CD4-positive, alpha-beta memory T cell (primary cell): Measurements from ENCODE around the gene ANKRD13C. TPM values are rescaled to one million over a fixed set of nuclear protein-coding genes. Genes with fewer than 3 reads are reported as not detected.
A peak's percentile ranks its signal among the peaks of the same experiment; 100 is the strongest.

Source experiments
- CTCF ChIA-PET: fragments of 350-600 bp; sonication (Branson Sonifier 250); formaldehyde crosslinking; loops from one replicate; lab custom pipeline; 2021; ENCODE audit warnings: inconsistent platforms; ENCODE audit not compliant: partially characterized antibody; lab: Charles Lee
- POLR2A ChIA-PET: fragments of 350-600 bp; sonication (Branson Sonifier 250); formaldehyde crosslinking; loops from one replicate; lab custom pipeline; 2021; ENCODE audit not compliant: partially characterized antibody; lab: Charles Lee
- DNase-seq, 5 donors: peaks; one replicate each; pipeline versions ENCODE4 v3.0.0 to v3.0.0-alpha.2; 2020 to 2022; ENCODE audit warnings: mixed read lengths in 1 of 5
- H3K27ac ChIP-seq: one replicate; pipeline ENCODE4 v1.7.0; 2013; ENCODE audit warnings: low read depth, low read length
- H3K27me3 ChIP-seq: 2 replicates; pipeline ENCODE4 v1.7.0; 2013; ENCODE audit warnings: mild to moderate bottlenecking, low read length, moderate library complexity; ENCODE audit not compliant: insufficient read depth
- H3K36me3 ChIP-seq: 2 replicates; pipeline ENCODE4 v1.7.0; 2013; ENCODE audit warnings: mild to moderate bottlenecking, low read length, moderate library complexity; ENCODE audit not compliant: insufficient read depth
- H3K4me1 ChIP-seq: 2 replicates; pipeline ENCODE4 v1.7.0; 2013; ENCODE audit warnings: mild to moderate bottlenecking, low read length, moderate library complexity; ENCODE audit not compliant: insufficient read depth
- H3K4me3 ChIP-seq, 2 donors: one replicate each; pipeline ENCODE4 v1.7.0; 2013; ENCODE audit warnings: low read length in 2 of 2, mild to moderate bottlenecking in 1 of 2
- H3K9me3 ChIP-seq, 2 donors: one replicate each; pipeline ENCODE4 v1.7.0; 2013; ENCODE audit warnings: low read length in 2 of 2, control low read depth in 1 of 2; ENCODE audit not compliant: control insufficient read depth in 1 of 2
- H3K27ac Mint-ChIP-seq, 7 donors: one replicate each; pipeline ENCODE4 v1.8.0; 2020 to 2021; ENCODE audit warnings: mixed read lengths in 7 of 7, mild to moderate bottlenecking in 6 of 7, inconsistent platforms in 3 of 7, moderate library complexity in 3 of 7
- H3K27me3 Mint-ChIP-seq, 2 donors: one replicate each; pipeline ENCODE4 v1.8.0; 2020 to 2021; ENCODE audit warnings: mixed read lengths in 2 of 2
- H3K36me3 Mint-ChIP-seq, 2 donors: one replicate each; pipeline ENCODE4 v1.8.0; 2020 to 2021; ENCODE audit warnings: mixed read lengths in 2 of 2, inconsistent platforms in 1 of 2, mild to moderate bottlenecking in 1 of 2
- H3K4me1 Mint-ChIP-seq, 4 donors: one replicate each; pipeline ENCODE4 v1.8.0; 2020 to 2021; ENCODE audit warnings: mixed read lengths in 4 of 4, mild to moderate bottlenecking in 1 of 4
- H3K4me3 Mint-ChIP-seq, 8 donors: one replicate each; pipeline ENCODE4 v1.8.0; 2020 to 2021; ENCODE audit warnings: mixed read lengths in 8 of 8, mild to moderate bottlenecking in 7 of 8, moderate library complexity in 6 of 8, inconsistent platforms in 3 of 8
- H3K9me3 Mint-ChIP-seq, 8 donors: one replicate each; pipeline ENCODE4 v1.8.0; 2020 to 2021; ENCODE audit warnings: mixed read lengths in 8 of 8, mild to moderate bottlenecking in 5 of 8, inconsistent platforms in 3 of 8, moderate library complexity in 1 of 8
- intact Hi-C: fragments of 100-400 bp; cut with micrococcal nuclease; formaldehyde crosslinking; loops from one replicate; pipeline ENCODE4 v1.15.1; 2023
- polyA plus RNA-seq, 2 donors: library from polyadenylated mRNA; unstranded; fragments of 300-500 nt; fragmentation: Illumina TruSeq; gene quantifications; one replicate each; pipeline ENCODE4 v1.2.3, GENCODE V29; 2021
- total RNA-seq, 2 experiments: library from RNA; stranded (reverse); gene quantifications; one replicate each; pipeline ENCODE4 v1.2.3, GENCODE V29; 2021

Gene ANKRD13C
- total and polyA plus RNA-seq, 4 experiments from 2014 or later, result 12.9 to 34.0 (median 22.9) TPM

DNA sequence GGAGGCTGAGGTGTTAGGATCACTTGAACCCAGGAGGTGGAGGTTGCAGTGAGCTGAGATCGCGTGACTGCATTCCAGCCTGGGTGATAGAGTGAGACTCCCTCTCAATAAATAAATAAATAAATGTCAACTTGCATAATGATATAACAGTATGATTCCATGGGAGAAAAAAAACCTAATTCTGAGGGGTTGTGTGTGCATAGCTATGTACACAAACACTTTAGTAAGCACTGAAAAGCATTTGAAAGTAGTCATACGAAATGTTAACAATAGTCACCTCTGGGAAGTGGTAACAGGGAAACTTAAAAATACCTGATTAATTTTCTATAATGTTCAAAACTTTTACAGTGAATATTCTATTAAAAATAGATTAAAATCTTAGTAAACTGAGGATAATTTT, 43.2 kb downstream of the ANKRD13C start:
- no peak overlapping the region for H3K4me3 Mint-ChIP-seq
- Histone ChIP-seq H3K9me3 (no peaks in the 10 kb centered on the region), H3K27me3 (no peaks in the 10 kb centered on the region), H3K36me3 (peaks cover 4% of the 10 kb centered on the region), H3K4me3 (no peak overlapping the region), H3K27ac (no peak overlapping the region), H3K4me1 (no peaks in the 10 kb centered on the region)
- intact Hi-C loops, result no loop called here
- no peak overlapping the region for H3K27ac Mint-ChIP-seq
- H3K9me3 Mint-ChIP-seq, result no peaks in the 10 kb centered on the region
- POLR2A ChIA-PET, result no interaction called here
- DNase-seq, result no peak
- no peaks in the 10 kb centered on the region for H3K27me3 Mint-ChIP-seq
- CTCF ChIA-PET, result no interaction called here
- peaks cover 27 to 32% of the 10 kb centered on the region in 2 donors for H3K36me3 Mint-ChIP-seq
- H3K4me1 Mint-ChIP-seq, result peaks cover 0 to 6% (median 5%) of the 10 kb centered on the region in 4 donors

GRCh38 chr1:70299472-70299871, 55.0 kb downstream of the ANKRD13C start:
- Histone ChIP-seq H3K9me3 (no peaks in the 10 kb centered on the region), H3K4me3 (no peak overlapping the region), H3K36me3 (peaks cover 6% of the 10 kb centered on the region), H3K4me1 (no peaks in the 10 kb centered on the region), H3K27me3 (no peaks in the 10 kb centered on the region), H3K27ac (no peak overlapping the region)
- Mint-ChIP-seq H3K27me3 (no peaks in the 10 kb centered on the region), H3K27ac (peak overlapping the region in 2 of 7 donors; percentile 58 to 68), H3K36me3 (peaks cover 30 to 45% of the 10 kb centered on the region in 2 donors), H3K4me3 (no peak overlapping the region), H3K4me1 (peaks cover 0 to 8% (median 5%) of the 10 kb centered on the region in 4 donors), H3K9me3 (no peaks in the 10 kb centered on the region)
- POLR2A ChIA-PET, result no interaction called here
- intact Hi-C loops, result no loop called here
- CTCF ChIA-PET, result no interaction called here
- DNase-seq, result no peak

DNA sequence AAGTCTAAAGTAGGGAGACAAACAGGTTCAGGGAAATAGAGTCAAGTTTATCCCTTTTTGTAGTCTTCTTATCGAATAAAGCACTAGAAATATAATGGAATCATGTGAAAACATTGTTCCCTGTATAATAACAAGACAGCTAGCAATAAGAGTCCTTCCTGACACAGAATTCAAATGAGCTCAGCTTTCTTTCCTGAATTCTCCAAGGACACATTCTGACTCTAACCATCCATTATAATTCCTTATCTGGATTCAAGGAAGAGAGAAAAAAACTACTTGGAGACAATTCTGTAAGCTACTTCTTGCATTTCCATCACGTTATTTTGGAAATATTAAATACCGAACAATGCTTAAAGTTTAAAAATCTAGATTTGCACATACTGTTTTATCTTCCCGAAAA, 58.8 kb downstream of the ANKRD13C start:
- H3K9me3 ChIP-seq, result no peaks in the 10 kb centered on the region
- H3K27me3 ChIP-seq, result no peaks in the 10 kb centered on the region
- H3K27ac ChIP-seq, result no peak overlapping the region
- H3K4me3 ChIP-seq, result no peak overlapping the region
- peaks cover 26% of the 10 kb centered on the region for H3K36me3 ChIP-seq
- no peaks in the 10 kb centered on the region for H3K4me1 ChIP-seq
- H3K27ac Mint-ChIP-seq, result no peak overlapping the region
- ChIA-PET CTCF (no interaction called here), POLR2A (no interaction called here)
- H3K9me3 Mint-ChIP-seq, result peaks cover 0 to 1% (median 0%) of the 10 kb centered on the region in 8 donors
- no peak for DNase-seq
- H3K4me3 Mint-ChIP-seq, result no peak overlapping the region
- H3K36me3 Mint-ChIP-seq, result peaks cover 43 to 62% of the 10 kb centered on the region in 2 donors
- intact Hi-C loops, result no loop called here
- H3K4me1 Mint-ChIP-seq, result peaks cover 0 to 7% (median 5%) of the 10 kb centered on the region in 4 donors
- H3K27me3 Mint-ChIP-seq, result no peaks in the 10 kb centered on the region

- no peak overlapping the region for H3K27ac ChIP-seq
- DNase-seq, result no peak
- no peak overlapping the region for H3K4me3 ChIP-seq
- H3K4me1 Mint-ChIP-seq, result peaks cover 0 to 3% (median 0%) of the 10 kb centered on the region in 4 donors
- peaks cover 0 to 1% (median 0%) of the 10 kb centered on the region in 8 donors for H3K9me3 Mint-ChIP-seq
- peak overlapping the region in 2 of 7 donors; percentile 11 to 84 for H3K27ac Mint-ChIP-seq
- CTCF ChIA-PET, result no interaction called here
- no peaks in the 10 kb centered on the region for H3K9me3 ChIP-seq
- H3K27me3 Mint-ChIP-seq, result no peaks in the 10 kb centered on the region
- H3K4me1 ChIP-seq, result no peaks in the 10 kb centered on the region
- peaks cover 35 to 57% of the 10 kb centered on the region in 2 donors for H3K36me3 Mint-ChIP-seq
- no peaks in the 10 kb centered on the region for H3K27me3 ChIP-seq
- H3K36me3 ChIP-seq, result peaks cover 19% of the 10 kb centered on the region
- POLR2A ChIA-PET, result no interaction called here
- intact Hi-C loops, result no loop called here
- no peak overlapping the region for H3K4me3 Mint-ChIP-seq
These were observed 61.2 kb downstream of the ANKRD13C start for GRCh38 chr1:70293186-70293843.

DNA sequence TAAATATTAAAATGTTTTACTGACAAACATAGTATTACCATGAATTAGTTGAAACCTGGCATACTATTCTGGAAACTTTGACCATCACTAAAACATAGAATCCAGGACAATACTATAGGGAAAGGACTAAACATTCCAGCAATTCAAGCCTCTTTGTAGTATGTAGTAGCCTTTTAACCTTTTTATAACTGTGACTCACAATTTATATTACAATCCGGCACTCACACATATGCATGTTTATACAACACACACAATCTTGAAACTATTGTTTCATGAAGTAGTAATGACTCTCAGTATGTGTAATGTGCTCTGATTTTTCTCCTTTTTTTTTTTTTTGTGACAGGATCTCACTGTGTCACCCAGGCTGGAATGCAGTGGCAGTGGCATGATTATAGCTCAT, 64.3 kb downstream of the ANKRD13C start:
- CTCF ChIA-PET, result no interaction called here
- peaks cover 27 to 49% of the 10 kb centered on the region in 2 donors for H3K36me3 Mint-ChIP-seq

DNA sequence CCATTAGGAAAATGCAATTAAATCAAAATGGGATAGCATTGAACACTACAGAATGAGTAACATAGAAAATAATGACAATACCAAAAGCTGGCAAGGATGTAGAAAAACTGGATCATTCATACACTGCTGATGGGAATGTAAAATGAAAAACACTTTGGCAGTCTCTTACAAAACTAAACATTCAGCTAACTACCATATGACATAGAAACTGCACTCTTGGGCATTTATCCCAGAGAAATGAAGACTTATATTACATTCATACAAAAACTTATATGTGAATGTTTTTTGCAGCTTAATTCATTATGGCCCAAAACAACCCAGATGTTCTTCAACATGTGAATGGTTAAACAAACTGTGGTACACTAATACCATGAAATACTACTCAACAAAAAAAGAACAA, 66.4 kb downstream of the ANKRD13C start:
- CTCF ChIA-PET, result interaction anchor here (0.6 kb wide), 1 partner anchor 16 kb away, joined by 3 read pairs; no protein-coding TSS in a partner anchor
- Histone ChIP-seq H3K4me3 (no peak overlapping the region), H3K36me3 (peaks cover 15% of the 10 kb centered on the region), H3K27me3 (no peaks in the 10 kb centered on the region), H3K9me3 (no peaks in the 10 kb centered on the region), H3K27ac (no peak overlapping the region), H3K4me1 (no peaks in the 10 kb centered on the region)
- no peak overlapping the region for H3K4me3 Mint-ChIP-seq
- H3K9me3 Mint-ChIP-seq, result peaks cover 0 to 1% (median 0%) of the 10 kb centered on the region in 8 donors
- intact Hi-C loops, result no loop called here
- POLR2A ChIA-PET, result no interaction called here
- H3K27ac Mint-ChIP-seq, result peak overlapping the region in 2 of 7 donors; percentile 19 to 30
- peaks cover 0 to 3% (median under 1%) of the 10 kb centered on the region in 4 donors for H3K4me1 Mint-ChIP-seq
- peaks cover 25 to 35% of the 10 kb centered on the region in 2 donors for H3K36me3 Mint-ChIP-seq
- no peak for DNase-seq
- H3K27me3 Mint-ChIP-seq, result no peaks in the 10 kb centered on the region

More for the DNA sequence above, 64.3 kb downstream of the ANKRD13C start:
- Mint-ChIP-seq H3K9me3 (peaks cover 0 to 1% (median 0%) of the 10 kb centered on the region in 8 donors), H3K4me3 (no peak overlapping the region), H3K27me3 (no peaks in the 10 kb centered on the region), H3K27ac (peak overlapping the region in 3 of 7 donors; percentile 10 to 77 (median 60)), H3K4me1 (peaks cover 0 to 5% (median 2%) of the 10 kb centered on the region in 4 donors)
- Histone ChIP-seq H3K27ac (no peak overlapping the region), H3K36me3 (peaks cover 19% of the 10 kb centered on the region), H3K9me3 (no peaks in the 10 kb centered on the region), H3K27me3 (no peaks in the 10 kb centered on the region), H3K4me1 (no peaks in the 10 kb centered on the region), H3K4me3 (no peak overlapping the region)
- intact Hi-C loops, result no loop called here
- POLR2A ChIA-PET, result no interaction called here
- DNase-seq, result no peak

DNA sequence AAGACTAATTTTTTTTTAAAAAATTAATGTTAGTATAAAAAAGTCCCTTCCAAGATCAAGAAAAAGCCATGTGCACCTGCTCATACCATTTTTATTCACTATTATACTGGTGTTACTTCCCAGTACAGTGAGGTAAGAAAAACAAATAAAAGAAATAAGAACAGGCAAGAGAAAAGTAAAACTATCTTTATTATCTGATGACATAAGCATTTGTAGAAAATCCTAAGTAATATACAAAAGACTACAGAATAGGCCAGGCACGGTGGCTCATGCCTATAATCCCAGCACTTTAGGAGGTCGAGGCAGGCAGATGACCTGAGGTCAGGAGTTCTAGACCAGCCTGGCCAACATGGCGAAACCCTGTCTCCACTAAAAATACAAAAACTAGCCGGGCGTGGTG, 68.1 kb downstream of the ANKRD13C start:
- no peaks in the 10 kb centered on the region for H3K9me3 ChIP-seq
- Mint-ChIP-seq H3K9me3 (peaks cover 0 to 1% (median 0%) of the 10 kb centered on the region in 8 donors), H3K27me3 (no peaks in the 10 kb centered on the region), H3K36me3 (peaks cover 19 to 28% of the 10 kb centered on the region in 2 donors), H3K4me1 (peaks cover 0 to 3% (median under 1%) of the 10 kb centered on the region in 4 donors), H3K4me3 (no peak overlapping the region), H3K27ac (no peak overlapping the region)
- ChIA-PET POLR2A (no interaction called here), CTCF (no interaction called here)
- H3K27me3 ChIP-seq, result no peaks in the 10 kb centered on the region
- intact Hi-C loops, result no loop called here
- no peak overlapping the region for H3K27ac ChIP-seq
- no peak for DNase-seq
- peaks cover 2% of the 10 kb centered on the region for H3K36me3 ChIP-seq
- H3K4me1 ChIP-seq, result no peaks in the 10 kb centered on the region
- H3K4me3 ChIP-seq, result no peak overlapping the region
